GM12872 (cell line): Measurements from ENCODE around the gene PDZRN4.

Experiments
- CTCF ChIP-seq: IDR thresholded peaks from 3 replicates; pipeline ENCODE4 v1.5.1; 2011; ENCODE audit warnings: low read depth, mild to moderate bottlenecking, low read length, moderate library complexity; ENCODE audit not compliant: insufficient read depth

PDZRN4 gene

GRCh38 chr12:41566703-41567102, 378.6 kb downstream of the PDZRN4 start:
- TF ChIP-seq CTCF: no peak

GRCh38 chr12:41573445-41573844, 385.3 kb downstream of the PDZRN4 start:
- TF ChIP-seq CTCF: no peak

GRCh38 chr12:41576925-41577324, 388.8 kb downstream of the PDZRN4 start:
- no peak for TF ChIP-seq CTCF

- no peak for TF ChIP-seq CTCF
These were observed 389.9 kb downstream of the PDZRN4 start for GRCh38 chr12:41577995-41578394.

- no peak for TF ChIP-seq CTCF
These were observed 397.7 kb downstream of the PDZRN4 start for GRCh38 chr12:41585784-41586183.

- no peak for TF ChIP-seq CTCF
These were observed 399.5 kb downstream of the PDZRN4 start for GRCh38 chr12:41587574-41587973.

- no peak for TF ChIP-seq CTCF
These were observed 401.8 kb downstream of the PDZRN4 start for GRCh38 chr12:41589878-41590277.

- TF ChIP-seq CTCF: no peak
These were observed 408.1 kb downstream of the PDZRN4 start for GRCh38 chr12:41596190-41596589.
